HepG2 (cell line): Measurements from ENCODE around the gene NAV2. TPM values are rescaled to one million over a fixed set of nuclear protein-coding genes. Genes with fewer than 3 reads are reported as not detected.

Experiments
- ELK4 ChIP-seq: sonication (generic); formaldehyde crosslinking; IDR thresholded peaks from 2 replicates; pipeline ENCODE4 v1.9.0; 2021; ENCODE audit warnings: missing genetic modification reagents, borderline replicate concordance
- HHEX ChIP-seq: IDR thresholded peaks from 2 replicates; pipeline ENCODE4 v1.6.1; 2016; ENCODE audit warnings: control low read depth
- HOXA9 ChIP-seq: sonication (generic); formaldehyde crosslinking; IDR thresholded peaks from 2 replicates; pipeline ENCODE4 v1.8.1; 2022; ENCODE audit warnings: missing genetic modification reagents, mild to moderate bottlenecking, moderate library complexity, borderline replicate concordance
- POLR2G ChIP-seq: fragments of 200-400 bp; formaldehyde crosslinking; IDR thresholded peaks from 2 replicates; pipeline ENCODE4 v1.6.1; 2018; ENCODE audit warnings: mild to moderate bottlenecking, low read depth, low read length, moderate library complexity
- PTBP1 ChIP-seq: fragments of 200-400 bp; formaldehyde crosslinking; IDR thresholded peaks from 2 replicates; pipeline ENCODE4 v1.6.1; 2018; ENCODE audit warnings: low read length, low read depth; ENCODE audit not compliant: poor library complexity, severe bottlenecking
- RNF2 ChIP-seq: fragments of 450-650 bp; conservative IDR thresholded peaks from 2 replicates; pipeline ENCODE4 v1.6.1; 2016; ENCODE audit warnings: low read depth
- ZNF329 ChIP-seq: sonication (generic); formaldehyde crosslinking; IDR thresholded peaks from 2 replicates; pipeline ENCODE4 v1.9.0; 2021; ENCODE audit warnings: low read depth, mild to moderate bottlenecking, missing genetic modification reagents
- ZNF431 ChIP-seq: sonication (generic); formaldehyde crosslinking; IDR thresholded peaks from 2 replicates; pipeline ENCODE4 v1.9.0; 2022; ENCODE audit warnings: missing genetic modification reagents, low read depth, mild to moderate bottlenecking, borderline replicate concordance
- ZNF552 ChIP-seq: sonication (generic); formaldehyde crosslinking; IDR thresholded peaks from 2 replicates; pipeline ENCODE4 v1.9.0; 2022; ENCODE audit warnings: missing genetic modification reagents, mild to moderate bottlenecking, borderline replicate concordance
- ZNF629 ChIP-seq: sonication (generic); formaldehyde crosslinking; conservative IDR thresholded peaks from 2 replicates; pipeline ENCODE4 v1.5.0; 2020; ENCODE audit warnings: missing genetic modification reagents
- ZNF816 ChIP-seq: sonication (generic); formaldehyde crosslinking; IDR thresholded peaks from 2 replicates; pipeline ENCODE4 v1.8.0; 2022; ENCODE audit warnings: missing genetic modification reagents, mild to moderate bottlenecking, borderline replicate concordance
- polyA plus RNA-seq, 8 experiments: library from polyadenylated mRNA; depleted of rRNA in 3 of 8; stranded (reverse) in 7 of 8; unstranded in 1 of 8; fragments of >200 nt; fragmentation: Illumina TruSeq in 4 of 8; extraction: Trizol in 4 of 8; gene quantifications; 2 replicates each; pipeline versions ENCODE4 v1.2.1 to v1.2.3, GENCODE V29; 2011 to 2016; ENCODE audit warnings: low read depth in 4 of 8, missing spikeins in 1 of 8, mixed read lengths in 1 of 8; ENCODE audit not compliant: insufficient read depth in 1 of 8
- total RNA-seq, 5 experiments: library from RNA; depleted of rRNA; stranded (reverse); fragments of >200 nt; fragmentation: Illumina TruSeq; extraction: Trizol; gene quantifications; 2 replicates each; pipeline ENCODE4 v1.2.3, GENCODE V29; 2016; ENCODE audit warnings: low read depth in 1 of 5
- TF ChIP-seq, protein P1 (sequence below): sonication (generic); formaldehyde crosslinking; IDR thresholded peaks from 2 replicates; pipeline ENCODE4 v1.5.1; 2020; ENCODE audit warnings: mild to moderate bottlenecking, moderate library complexity, missing genetic modification reagents
- TF ChIP-seq, protein P2 (sequence below): sonication (generic); formaldehyde crosslinking; IDR thresholded peaks from 2 replicates; pipeline ENCODE4 v1.4.0; 2020; ENCODE audit warnings: missing genetic modification reagents
- TF ChIP-seq, protein P3 (sequence below): sonication (generic); formaldehyde crosslinking; conservative IDR thresholded peaks from 2 replicates; pipeline ENCODE4 v1.8.0; 2022; ENCODE audit warnings: missing genetic modification reagents
- TF ChIP-seq, protein P4 (sequence below): sonication (generic); formaldehyde crosslinking; IDR thresholded peaks from 2 replicates; pipeline ENCODE4 v1.8.1; 2023; ENCODE audit warnings: mild to moderate bottlenecking, missing genetic modification reagents

NAV2 gene
- total and polyA plus RNA-seq, 2 of the 13 experiments (the other 11 are each of a cell fraction or from before 2014, with no cell fraction given): 9.3 to 34.6 TPM

GRCh38 chr11:20035701-20036601 is 323.3 kb downstream of the NAV2 start (continued):
- TF ChIP-seq, protein P1, sequence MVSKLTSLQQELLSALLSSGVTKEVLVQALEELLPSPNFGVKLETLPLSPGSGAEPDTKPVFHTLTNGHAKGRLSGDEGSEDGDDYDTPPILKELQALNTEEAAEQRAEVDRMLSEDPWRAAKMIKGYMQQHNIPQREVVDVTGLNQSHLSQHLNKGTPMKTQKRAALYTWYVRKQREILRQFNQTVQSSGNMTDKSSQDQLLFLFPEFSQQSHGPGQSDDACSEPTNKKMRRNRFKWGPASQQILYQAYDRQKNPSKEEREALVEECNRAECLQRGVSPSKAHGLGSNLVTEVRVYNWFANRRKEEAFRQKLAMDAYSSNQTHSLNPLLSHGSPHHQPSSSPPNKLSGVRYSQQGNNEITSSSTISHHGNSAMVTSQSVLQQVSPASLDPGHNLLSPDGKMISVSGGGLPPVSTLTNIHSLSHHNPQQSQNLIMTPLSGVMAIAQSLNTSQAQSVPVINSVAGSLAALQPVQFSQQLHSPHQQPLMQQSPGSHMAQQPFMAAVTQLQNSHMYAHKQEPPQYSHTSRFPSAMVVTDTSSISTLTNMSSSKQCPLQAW (CRISPR knock-in tag): peak; percentile 93
- TF ChIP-seq, protein P2, sequence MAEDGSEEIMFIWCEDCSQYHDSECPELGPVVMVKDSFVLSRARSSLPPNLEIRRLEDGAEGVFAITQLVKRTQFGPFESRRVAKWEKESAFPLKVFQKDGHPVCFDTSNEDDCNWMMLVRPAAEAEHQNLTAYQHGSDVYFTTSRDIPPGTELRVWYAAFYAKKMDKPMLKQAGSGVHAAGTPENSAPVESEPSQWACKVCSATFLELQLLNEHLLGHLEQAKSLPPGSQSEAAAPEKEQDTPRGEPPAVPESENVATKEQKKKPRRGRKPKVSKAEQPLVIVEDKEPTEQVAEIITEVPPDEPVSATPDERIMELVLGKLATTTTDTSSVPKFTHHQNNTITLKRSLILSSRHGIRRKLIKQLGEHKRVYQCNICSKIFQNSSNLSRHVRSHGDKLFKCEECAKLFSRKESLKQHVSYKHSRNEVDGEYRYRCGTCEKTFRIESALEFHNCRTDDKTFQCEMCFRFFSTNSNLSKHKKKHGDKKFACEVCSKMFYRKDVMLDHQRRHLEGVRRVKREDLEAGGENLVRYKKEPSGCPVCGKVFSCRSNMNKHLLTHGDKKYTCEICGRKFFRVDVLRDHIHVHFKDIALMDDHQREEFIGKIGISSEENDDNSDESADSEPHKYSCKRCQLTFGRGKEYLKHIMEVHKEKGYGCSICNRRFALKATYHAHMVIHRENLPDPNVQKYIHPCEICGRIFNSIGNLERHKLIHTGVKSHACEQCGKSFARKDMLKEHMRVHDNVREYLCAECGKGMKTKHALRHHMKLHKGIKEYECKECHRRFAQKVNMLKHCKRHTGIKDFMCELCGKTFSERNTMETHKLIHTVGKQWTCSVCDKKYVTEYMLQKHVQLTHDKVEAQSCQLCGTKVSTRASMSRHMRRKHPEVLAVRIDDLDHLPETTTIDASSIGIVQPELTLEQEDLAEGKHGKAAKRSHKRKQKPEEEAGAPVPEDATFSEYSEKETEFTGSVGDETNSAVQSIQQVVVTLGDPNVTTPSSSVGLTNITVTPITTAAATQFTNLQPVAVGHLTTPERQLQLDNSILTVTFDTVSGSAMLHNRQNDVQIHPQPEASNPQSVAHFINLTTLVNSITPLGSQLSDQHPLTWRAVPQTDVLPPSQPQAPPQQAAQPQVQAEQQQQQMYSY (CRISPR knock-in tag): peak; percentile 50; the same call in 1 of the 2 replicates
- TF ChIP-seq, protein P3, sequence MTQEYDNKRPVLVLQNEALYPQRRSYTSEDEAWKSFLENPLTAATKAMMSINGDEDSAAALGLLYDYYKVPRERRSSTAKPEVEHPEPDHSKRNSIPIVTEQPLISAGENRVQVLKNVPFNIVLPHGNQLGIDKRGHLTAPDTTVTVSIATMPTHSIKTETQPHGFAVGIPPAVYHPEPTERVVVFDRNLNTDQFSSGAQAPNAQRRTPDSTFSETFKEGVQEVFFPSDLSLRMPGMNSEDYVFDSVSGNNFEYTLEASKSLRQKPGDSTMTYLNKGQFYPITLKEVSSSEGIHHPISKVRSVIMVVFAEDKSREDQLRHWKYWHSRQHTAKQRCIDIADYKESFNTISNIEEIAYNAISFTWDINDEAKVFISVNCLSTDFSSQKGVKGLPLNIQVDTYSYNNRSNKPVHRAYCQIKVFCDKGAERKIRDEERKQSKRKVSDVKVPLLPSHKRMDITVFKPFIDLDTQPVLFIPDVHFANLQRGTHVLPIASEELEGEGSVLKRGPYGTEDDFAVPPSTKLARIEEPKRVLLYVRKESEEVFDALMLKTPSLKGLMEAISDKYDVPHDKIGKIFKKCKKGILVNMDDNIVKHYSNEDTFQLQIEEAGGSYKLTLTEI (CRISPR knock-in tag): no peak
- TF ChIP-seq, protein P4, sequence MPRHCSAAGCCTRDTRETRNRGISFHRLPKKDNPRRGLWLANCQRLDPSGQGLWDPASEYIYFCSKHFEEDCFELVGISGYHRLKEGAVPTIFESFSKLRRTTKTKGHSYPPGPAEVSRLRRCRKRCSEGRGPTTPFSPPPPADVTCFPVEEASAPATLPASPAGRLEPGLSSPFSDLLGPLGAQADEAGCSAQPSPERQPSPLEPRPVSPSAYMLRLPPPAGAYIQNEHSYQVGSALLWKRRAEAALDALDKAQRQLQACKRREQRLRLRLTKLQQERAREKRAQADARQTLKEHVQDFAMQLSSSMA (CRISPR knock-in tag): no peak
- TF ChIP-seq PTBP1 (no peak), POLR2G (peak; percentile 32; the same call in 1 of the 2 replicates), ZNF816 (no peak), ZNF431 (CRISPR knock-in tag) (peak; percentile 75; the same call in 1 of the 2 replicates), ZNF329 (CRISPR knock-in tag) (0 out of 2 replicates have a peak, but pooled peaks have one; percentile 52), HOXA9 (no peak), ZNF552 (CRISPR knock-in tag) (no peak), ZNF629 (CRISPR knock-in tag) (peak; percentile 36), RNF2 (no peak), ELK4 (CRISPR knock-in tag) (no peak), HHEX (CRISPR knock-in tag) (no peak)
